AG20443 (cell line): Measurements from ENCODE around the gene PLA2G6.
A peak's percentile ranks its signal among the peaks of the same experiment; 100 is the strongest.
"Not testable (repeated sequence)": the region's sequence is repeated elsewhere in the genome, so short reads cannot be mapped to it uniquely, and the experiment has no call there.

Experiments
- DNase-seq: peaks from one replicate; pipeline ENCODE4 v3.0.0; 2012; ENCODE audit warnings: low spot score, mixed read lengths

The PLA2G6 gene

DNA sequence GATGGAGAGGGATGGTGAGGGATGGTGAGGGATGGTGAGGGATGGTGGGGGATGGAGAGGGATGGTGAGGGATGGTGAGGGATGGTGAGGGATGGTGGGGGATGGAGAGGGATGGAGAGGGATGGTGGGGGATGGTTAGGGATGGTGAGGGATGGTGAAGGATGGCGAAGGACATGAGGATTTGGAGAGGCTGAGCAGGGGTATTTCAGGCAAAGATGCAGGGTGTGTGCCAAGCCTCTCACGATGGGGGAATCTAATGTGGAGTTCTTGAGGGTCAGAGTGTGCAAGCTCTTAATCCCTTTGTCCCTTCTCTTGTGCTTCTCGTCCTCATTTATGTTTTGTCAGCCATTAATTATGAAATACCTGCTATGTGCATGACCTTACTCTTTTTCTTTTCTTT, 7.5 kb upstream of the PLA2G6 start:
- DNase-seq, result no peak

DNA sequence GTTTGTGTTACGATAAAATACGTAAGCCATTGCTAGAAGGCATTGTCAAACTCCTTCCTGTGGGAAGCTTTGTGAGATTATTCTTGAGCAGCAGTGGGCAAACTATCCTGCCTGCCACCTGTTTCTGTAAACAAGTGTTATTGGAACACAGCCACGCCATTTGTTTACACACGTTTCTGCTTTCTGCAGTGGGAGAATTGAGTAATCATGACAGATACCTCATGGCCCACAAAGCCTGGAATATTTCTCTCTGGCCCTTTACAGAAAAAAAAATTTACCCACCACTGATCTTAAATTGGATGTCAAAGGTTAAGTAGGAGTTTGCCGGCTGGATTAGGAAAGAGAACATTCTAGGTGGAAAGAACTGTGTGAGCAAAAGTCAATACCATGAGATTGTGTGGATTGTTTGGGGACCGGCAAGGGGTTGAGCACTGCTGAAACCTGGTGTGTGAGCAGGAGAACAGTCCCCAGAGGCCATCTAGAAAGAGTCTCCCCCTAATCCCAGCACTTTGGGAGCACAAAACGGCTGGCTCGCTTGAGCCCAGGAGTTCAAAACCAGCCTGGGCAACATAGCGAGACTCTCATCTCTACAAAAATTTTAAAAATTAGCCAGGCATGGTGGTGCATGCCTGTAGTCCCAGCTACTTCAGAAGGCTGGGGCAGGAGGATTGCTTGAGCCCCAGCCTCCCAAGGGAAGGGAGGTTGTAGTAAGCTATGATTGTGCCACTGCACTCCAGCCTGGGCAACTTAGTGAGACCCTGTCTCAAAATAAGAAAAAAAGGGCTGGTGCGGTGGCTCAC, 6.0 kb upstream of the PLA2G6 start:
- DNase-seq, result no peak

DNA sequence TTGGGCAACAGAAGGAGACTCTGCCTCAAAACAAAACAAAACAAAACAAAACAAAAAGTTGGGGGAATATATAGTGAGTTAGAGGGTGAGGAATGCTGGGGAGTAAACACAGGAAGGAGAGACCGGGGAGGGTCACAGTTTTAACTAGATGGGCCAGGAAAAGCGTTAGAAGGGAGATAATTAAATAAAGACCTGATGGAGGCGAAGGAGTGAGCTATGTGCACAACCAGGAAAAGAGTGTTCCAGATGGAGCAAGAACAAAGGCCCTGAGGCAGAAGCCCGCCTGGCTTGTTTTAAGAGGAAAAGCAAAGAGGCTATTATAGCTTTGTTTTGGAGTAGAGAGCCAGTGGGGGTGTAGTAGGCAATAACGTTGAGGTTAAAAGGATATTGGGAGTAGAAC, 4.8 kb upstream of the PLA2G6 start:
- no peak for DNase-seq

DNA sequence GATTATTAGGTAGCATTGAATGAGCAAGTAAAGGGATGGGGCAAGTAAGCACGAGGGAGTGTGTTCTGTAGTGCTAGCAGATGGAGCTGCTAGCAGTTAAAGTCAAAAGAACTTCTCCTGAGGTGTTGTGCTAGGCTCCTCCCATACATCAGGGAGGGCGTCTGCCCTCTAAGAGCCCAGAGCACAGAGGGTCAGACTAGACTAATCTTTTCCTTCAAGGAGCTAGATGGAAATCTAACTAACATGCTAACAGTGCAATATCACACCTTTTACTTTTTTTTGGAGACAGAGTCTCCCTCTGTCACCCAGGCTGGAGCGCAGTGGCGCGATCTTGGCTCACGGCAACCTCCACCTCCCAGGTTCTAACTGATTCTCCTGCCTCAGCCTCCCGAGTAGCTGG, 3.2 kb upstream of the PLA2G6 start:
- no peak for DNase-seq

DNA sequence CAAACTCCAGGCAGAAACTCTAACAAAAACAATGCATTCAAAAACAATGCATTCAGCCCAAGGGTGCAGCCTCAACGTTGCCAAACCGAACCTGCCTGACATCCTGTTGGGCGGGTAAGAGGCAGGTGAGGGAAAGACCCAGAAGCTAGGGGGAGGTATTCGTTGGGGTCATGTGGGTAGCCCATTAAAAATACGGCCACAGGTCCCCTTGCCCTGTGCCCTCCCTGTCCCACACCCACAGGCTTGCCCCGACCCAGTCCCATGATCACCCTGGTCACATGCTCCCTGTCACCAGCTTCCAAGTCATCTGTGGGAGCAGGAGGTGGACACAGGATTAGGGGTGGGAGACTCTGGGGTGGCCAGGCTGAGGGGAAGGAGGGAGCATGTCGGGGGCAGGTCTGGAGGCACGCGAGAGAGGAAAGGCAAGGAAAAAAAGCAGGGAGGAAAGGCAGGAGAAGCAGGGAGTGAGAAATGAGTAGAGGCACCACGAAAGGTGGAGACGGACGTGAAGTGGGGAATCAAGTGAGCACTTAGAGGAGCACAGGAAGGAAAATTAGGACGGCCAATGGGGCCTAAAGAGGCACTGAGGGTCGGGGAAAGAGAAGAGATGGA, 683 bp downstream of the PLA2G6 start:
- no peak for DNase-seq

DNA sequence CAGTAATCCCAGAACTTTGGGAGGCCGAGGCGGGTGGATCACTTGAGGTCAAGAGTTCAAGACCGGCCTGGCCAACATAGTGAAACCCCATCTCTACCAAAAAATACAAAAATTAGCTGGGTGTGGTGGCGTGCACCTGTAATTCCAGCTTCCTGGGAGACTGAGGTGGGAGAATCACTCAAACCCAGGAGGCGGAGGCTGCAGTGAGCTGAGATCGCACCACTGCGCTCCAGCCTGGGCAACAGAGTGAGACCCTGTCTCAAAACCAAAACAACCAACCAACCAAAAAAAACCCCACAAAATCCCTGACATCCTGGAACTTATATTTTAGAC, 3.1 kb downstream of the PLA2G6 start:
- not testable (repeated sequence) for DNase-seq

DNA sequence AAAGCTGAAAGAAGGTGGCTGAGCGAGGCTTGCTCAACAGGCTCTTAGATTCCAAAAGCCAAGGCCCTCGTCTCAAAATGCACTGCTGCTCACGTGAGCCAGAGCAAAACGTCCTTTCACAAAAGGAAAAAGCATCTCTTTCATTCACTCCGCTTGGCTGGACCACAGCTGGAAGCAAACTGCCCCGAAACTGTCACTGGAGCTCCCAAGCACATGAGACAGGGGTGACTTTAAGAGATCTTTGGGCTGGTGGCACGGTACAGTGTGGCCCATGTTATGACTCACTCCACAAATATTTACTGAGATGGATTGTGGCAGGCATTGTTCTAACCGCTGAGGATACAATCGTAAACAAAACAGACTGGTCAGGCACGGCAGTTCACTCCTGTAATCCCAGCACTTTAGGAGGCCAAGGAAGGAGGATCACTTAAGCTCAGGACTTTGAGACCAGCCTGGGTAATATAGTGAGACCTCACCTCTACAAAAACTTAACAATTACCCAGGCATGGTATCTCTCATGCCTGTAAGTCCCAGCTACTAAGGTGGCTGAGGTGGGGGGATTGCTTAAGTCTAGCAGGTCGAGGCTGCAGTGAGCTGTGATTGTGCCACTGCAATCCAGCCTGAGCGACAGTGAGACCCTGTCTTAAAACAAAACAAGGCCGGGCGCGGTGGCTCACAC, 3.6 kb downstream of the PLA2G6 start:
- DNase-seq, result peak; percentile 84

DNA sequence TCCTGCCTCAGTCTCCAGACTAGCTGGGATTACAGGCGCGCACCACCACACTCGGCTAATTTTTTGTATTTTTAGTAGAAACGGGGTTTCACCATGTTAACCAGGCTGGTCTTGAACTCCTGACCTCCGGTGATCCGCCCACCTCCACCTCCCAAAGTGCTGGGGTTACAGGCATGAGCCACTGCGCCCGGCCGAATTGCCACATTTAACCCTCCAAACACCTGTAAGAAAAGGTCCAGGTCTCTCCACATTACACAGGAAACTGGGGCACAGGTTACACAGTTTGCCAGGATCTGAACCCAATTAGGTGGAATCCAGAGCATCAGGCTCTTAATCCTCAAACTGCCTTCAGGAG, 4.1 kb downstream of the PLA2G6 start:
- DNase-seq, result not testable (repeated sequence)

DNA sequence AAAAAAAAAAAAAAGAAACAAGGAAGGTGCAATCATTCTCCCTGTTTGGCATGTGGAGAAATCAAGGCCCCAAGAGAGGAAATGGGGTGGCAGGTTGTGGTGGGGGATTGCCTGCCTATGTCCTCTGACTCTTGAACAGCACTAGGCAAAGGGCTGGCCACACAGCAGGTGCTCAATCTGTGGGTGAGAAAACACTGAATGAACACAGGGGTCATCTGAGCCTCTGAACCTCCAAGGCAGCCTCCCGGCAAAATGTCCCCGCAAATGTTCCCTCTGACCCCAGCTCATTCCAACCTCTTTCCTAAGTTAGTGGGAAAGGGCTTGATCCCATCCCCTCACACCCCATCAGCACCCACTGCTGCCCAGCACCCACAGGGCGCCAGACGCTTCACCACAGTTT, 4.6 kb downstream of the PLA2G6 start:
- DNase-seq, result no peak

DNA sequence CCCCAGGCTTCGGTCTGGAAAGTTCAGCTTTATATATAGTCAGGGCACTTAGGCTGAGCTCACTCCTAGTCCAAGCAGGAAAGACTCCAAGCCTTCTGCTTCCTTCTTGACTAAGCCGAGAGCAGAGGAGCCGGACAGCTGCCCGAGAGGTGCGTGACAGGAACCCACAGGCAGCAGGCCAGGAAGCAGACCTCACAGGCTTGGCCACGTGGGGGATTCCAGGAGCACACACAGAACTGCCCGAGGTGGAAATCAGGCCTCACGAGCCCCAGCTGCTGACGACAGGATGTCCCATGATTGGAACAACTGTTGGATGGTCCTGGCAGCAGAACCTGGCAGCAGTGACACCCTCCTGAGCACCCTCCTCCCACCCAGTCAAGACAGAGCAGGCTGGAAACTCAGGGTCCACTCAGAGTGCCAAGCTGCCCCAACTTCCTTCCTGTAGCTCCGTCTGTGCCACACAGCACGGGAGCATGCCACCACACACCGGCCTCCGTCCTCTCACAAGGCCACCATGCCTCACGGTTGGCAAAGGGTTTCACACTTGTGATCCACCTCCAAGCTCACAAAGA, 5.4 kb downstream of the PLA2G6 start:
- DNase-seq, result peak; percentile 90

DNA sequence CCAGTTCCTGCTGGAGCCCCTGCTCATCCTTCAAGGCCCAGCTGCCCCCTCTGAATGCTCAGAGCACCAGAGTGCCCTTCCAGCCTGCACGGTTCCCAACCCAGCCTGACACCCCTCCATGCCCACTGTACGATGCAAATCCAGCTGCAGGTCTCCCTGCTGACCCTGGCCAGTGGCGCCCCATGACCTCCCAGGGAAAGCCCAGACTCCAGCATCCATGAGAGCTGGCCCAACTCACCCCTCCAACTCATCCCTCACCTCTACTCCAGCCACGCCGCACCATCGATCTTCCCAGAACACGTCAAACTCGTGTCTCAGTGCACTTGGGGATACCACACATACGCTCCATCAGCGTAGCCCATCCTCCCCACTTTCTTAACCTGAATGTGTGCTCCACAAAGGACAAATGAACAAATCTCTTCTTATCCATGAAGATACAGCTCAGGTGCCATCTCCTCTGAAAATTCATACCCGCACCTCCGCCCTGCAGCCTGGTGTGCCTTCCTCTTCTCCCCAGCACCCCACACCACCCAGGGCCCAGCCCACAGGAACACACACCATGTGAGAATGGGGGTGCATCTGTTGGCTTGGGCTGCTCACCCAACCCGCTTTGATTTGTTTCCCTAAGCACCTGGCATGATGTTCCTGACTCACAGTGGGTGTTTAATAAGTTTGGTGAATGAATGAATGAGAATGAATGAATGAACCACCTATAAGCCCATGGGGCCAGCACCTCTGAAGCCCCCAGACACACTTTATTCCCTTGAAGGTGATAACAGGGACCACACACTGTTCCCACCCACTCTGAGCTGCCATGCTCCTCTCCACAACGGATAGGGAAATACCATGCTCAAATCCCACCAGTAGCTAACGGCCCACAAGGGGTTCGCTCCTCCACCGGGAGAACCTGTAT, 6.2 kb downstream of the PLA2G6 start:
- no peak for DNase-seq

DNA sequence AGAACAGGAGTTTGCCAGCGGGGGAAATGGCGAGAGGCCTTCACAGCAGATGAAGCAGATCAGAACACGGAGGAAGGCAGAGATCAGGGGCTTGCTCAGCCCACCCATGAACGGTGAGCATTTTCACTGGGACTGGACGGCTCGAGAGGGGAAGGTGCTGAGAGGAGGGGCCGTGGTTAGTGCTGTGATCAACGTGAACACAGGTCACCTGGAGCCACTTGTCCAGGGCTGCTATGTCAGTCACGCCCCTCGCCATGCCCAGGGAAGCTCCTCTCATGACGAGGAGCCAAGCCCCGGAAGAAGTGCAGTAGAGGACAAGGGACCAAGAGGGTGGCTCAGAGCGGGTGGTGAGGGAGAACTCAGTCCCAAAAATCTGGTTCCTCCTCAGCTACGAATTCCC, 7.0 kb downstream of the PLA2G6 start:
- DNase-seq, result no peak

GRCh38 chr22:38173641-38173906, 8.1 kb downstream of the PLA2G6 start:
- DNase-seq, result no peak

GRCh38 chr22:38172832-38173640, 8.6 kb downstream of the PLA2G6 start:
- peak; percentile 23 for DNase-seq

DNA sequence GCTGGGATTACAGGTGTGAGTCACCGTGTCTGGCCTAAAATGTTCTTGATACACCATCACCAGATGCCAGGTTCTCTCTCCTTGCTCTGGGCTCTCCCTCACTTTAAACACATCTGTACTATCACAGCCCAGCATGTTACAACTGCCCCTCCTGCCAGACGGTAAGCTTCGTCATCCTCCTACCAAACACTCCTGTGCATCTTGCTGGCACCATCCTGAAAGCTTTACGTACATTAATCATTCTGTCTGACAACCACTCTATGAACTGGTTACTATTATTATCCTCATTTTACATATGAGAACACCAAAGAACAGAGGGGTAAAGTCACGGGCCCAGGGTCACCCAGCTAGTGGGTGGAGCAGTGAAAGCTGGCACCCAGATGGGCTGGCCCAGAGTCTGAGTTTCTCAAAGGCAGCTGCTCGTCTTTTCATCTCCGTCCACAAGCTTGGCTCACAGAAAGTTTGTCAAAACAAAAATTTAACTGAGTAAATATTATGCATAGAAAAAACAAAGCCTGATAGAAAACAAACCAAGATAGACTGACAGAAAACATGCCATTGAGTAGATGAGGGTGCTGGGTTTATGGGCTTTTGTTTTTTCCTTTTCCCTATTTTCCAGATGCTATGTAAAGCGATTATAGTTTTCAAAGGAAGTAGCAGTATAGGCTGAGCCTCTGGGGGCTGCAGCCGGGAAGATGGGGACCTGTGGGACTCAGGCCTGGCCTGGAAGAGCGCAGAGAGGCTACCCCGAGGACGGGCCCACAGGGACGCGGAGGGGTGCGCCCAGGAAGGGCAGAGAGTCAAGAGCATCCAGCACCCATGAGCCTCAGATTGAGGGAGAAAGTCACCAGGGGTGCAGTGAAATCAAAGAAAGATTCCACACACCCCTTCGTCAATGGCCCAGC, 9.5 kb downstream of the PLA2G6 start:
- no peak for DNase-seq

GRCh38 chr22:38170469-38170868, 11.2 kb downstream of the PLA2G6 start:
- no peak for DNase-seq

GRCh38 chr22:38169116-38169515, 12.5 kb downstream of the PLA2G6 start:
- no peak for DNase-seq

DNA sequence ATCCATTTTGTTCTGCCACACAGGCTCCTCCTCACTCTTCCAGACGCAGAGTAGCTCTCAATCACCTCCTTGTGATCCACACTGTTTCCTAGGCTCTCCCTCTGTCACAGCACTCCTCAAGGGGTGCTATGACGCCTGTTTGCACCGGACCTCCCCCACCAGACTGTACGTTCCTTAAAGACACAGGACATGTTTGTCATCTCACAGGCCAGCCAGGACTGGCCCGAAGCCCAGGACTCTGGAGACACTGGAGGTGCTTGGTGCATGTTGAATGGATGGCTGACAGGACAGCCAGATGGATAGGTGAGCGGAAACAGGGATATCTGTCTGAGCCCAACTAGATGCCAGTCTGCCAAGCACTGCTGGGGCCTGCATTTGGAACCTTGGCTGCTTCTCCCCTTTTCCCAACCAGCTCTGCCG, 13.6 kb downstream of the PLA2G6 start:
- DNase-seq, result no peak

DNA sequence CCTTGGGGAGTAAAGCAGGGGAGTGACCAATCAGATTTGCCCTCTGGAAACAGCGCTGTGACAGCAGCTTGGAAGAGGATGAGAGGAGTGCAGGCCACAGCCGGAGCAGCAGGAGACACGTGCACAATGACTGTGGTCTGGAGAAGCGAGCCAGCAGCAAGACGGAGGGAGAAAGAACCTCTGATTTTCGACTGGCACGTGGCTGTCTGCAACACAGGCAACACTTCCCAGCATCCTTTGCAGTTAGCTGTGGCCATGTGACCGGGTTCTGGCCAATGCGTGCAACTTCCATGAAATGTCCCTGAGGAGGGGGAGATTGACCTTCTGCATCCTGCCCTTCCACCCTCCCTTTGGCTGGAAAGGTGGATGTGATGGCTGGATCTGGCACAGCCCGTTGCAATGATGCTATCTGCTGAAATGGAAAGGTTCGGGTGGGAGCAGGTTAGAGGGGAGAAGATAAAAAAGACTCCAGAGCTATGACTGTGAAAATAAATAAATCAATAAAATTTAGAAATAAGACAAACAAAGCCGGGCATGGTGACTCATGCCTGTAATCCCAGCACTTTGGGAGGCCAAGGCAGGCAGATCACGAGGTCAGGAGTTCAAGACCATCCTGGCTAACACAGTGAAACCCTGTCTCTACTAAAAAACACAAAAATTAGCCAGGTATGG, 15.6 kb downstream of the PLA2G6 start:
- DNase-seq, result no peak

DNA sequence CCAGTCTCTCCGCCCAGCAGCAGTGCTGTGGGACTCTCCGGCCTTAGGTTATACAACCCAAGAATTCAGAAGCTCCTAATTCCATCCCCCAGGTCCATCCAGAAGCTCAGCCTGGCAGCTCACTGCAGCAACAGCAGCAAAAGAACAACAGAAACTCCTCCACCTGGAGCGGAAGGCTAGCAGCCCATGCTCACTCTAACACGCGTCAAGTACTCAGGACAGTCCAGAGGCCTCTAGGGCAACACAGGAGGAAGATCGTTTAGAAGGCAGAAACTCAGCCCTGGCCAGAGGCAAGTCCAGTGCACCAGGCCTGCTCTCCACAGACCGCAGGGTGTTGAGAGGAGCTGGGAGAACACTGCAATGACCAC, 17.1 kb downstream of the PLA2G6 start:
- DNase-seq, result peak; percentile 4
